Limb (tissue), 2 donors: ENCODE results near the gene CARNS1.

ENCODE experiments used
- DNase-seq, 2 donors: peaks; one replicate each; pipeline ENCODE4 v3.0.0-alpha.2; 2016; ENCODE audit errors: extremely low spot score in 2 of 2

Gene CARNS1

GRCh38 chr11:67441098-67441563, 25.7 kb downstream of the CARNS1 start:
- DNase-seq = no peak

GRCh38 chr11:67441731-67442351, 26.4 kb downstream of the CARNS1 start:
- DNase-seq = no peak

- peak in 1 of 2 donors; percentile 33 for DNase-seq
These were observed 27.3 kb downstream of the CARNS1 start for GRCh38 chr11:67442504-67443404.

- DNase-seq = no peak
These were observed 30.0 kb downstream of the CARNS1 start for GRCh38 chr11:67445515-67445914.

GRCh38 chr11:67448220-67448609, 32.7 kb downstream of the CARNS1 start:
- DNase-seq = no peak

GRCh38 chr11:67449116-67449844, 33.8 kb downstream of the CARNS1 start:
- no peak for DNase-seq

GRCh38 chr11:67450796-67451657, 35.5 kb downstream of the CARNS1 start:
- DNase-seq = no peak

GRCh38 chr11:67451658-67451976, 36.1 kb downstream of the CARNS1 start:
- no peak for DNase-seq

GRCh38 chr11:67452141-67452952, 36.9 kb downstream of the CARNS1 start, which contains the start of gene GPR152:
Gene GPR152, minus strand, starts transcription at chr11:67452729. Its CDS starts 5 bp downstream, at chr11:67452724.
- DNase-seq = no peak

GRCh38 chr11:67453816-67454732, 38.6 kb downstream of the CARNS1 start:
- DNase-seq = no peak

GRCh38 chr11:67455054-67455453, 39.6 kb downstream of the CARNS1 start, which contains the start of gene CABP4:
Gene CABP4, plus strand, starts transcription at chr11:67455354. Its CDS starts 70 bp downstream, at chr11:67455424.
- DNase-seq = no peak

GRCh38 chr11:67456068-67456705, 40.7 kb downstream of the CARNS1 start:
- DNase-seq = no peak

GRCh38 chr11:67457453-67457852, 42.0 kb downstream of the CARNS1 start:
- DNase-seq = no peak

GRCh38 chr11:67458266-67458665, 42.8 kb downstream of the CARNS1 start:
- DNase-seq = no peak

GRCh38 chr11:67463186-67463585, 47.7 kb downstream of the CARNS1 start:
- no peak for DNase-seq

- no peak for DNase-seq
These were observed 48.4 kb downstream of the CARNS1 start for GRCh38 chr11:67463680-67464410.

- peak; percentile 64 to 90 for DNase-seq
These were observed 49.1 kb downstream of the CARNS1 start for GRCh38 chr11:67464411-67465188.
